ENCODE results near the gene MTERF1. TPM values are rescaled to one million over a fixed set of nuclear protein-coding genes. Genes with fewer than 3 reads are reported as not detected.
"Not testable (repeated sequence)": the region's sequence is repeated elsewhere in the genome, so short reads cannot be mapped to it uniquely, and the experiment has no call there.

MTERF1 gene
- total RNA-seq, 2 experiments from 2014 or later = 14.1 to 14.2 TPM

- CTCF ChIA-PET = no interaction called here
- Mint-ChIP-seq H3K27ac (no peak overlapping the region), H3K36me3 (peaks cover 42% of the 10 kb centered on the region), H3K4me3 (no peak overlapping the region), H3K9me3 (no peaks in the 10 kb centered on the region), H3K27me3 (no peaks in the 10 kb centered on the region), H3K4me1 (ENCODE audit: low read depth) (peaks cover 22% of the 10 kb centered on the region)
- DNase-seq = no peak
- intact Hi-C loops (cut with micrococcal nuclease) = no loop called here
- POLR2A ChIA-PET = no interaction called here
Observed at GRCh38 chr7:91875851-91876250, 4.7 kb downstream of the MTERF1 start.

- Mint-ChIP-seq H3K27ac (no peak overlapping the region), H3K4me1 (ENCODE audit: low read depth) (peaks cover 11% of the 10 kb centered on the region), H3K4me3 (no peak overlapping the region), H3K9me3 (no peaks in the 10 kb centered on the region), H3K27me3 (no peaks in the 10 kb centered on the region), H3K36me3 (peaks cover 38% of the 10 kb centered on the region)
- intact Hi-C loops (cut with micrococcal nuclease) = no loop called here
- CTCF ChIA-PET = no interaction called here
- POLR2A ChIA-PET = no interaction called here
- no peak for DNase-seq
Observed at GRCh38 chr7:91872928-91873327, 7.6 kb downstream of the MTERF1 start.

- ChIA-PET CTCF (no interaction called here), POLR2A (no interaction called here)
- Mint-ChIP-seq H3K27ac (no peak overlapping the region), H3K4me3 (no peak overlapping the region), H3K36me3 (peaks cover 30% of the 10 kb centered on the region), H3K9me3 (no peaks in the 10 kb centered on the region), H3K4me1 (ENCODE audit: low read depth) (peaks cover 6% of the 10 kb centered on the region), H3K27me3 (no peaks in the 10 kb centered on the region)
- intact Hi-C loops (cut with micrococcal nuclease) = no loop called here
- no peak for DNase-seq
Observed at GRCh38 chr7:91872069-91872468, 8.4 kb downstream of the MTERF1 start.

- no peak for DNase-seq
- no peak overlapping the region for H3K4me3 Mint-ChIP-seq
- peaks cover 2% of the 10 kb centered on the region for H3K4me1 Mint-ChIP-seq (ENCODE audit: low read depth)
- no peaks in the 10 kb centered on the region for H3K9me3 Mint-ChIP-seq
- no peaks in the 10 kb centered on the region for H3K27me3 Mint-ChIP-seq
- no peak overlapping the region for H3K27ac Mint-ChIP-seq
- H3K36me3 Mint-ChIP-seq = peaks cover 17% of the 10 kb centered on the region
- intact Hi-C loops (cut with micrococcal nuclease) = no loop called here
- CTCF ChIA-PET = interaction anchor here (0.6 to 1.4 kb wide), 4 partner anchors 10 to 1786 kb away, joined by 3 to 5 read pairs (median 4); partner anchors contain the start of gene MTERF1
- POLR2A ChIA-PET = no interaction called here
Observed at GRCh38 chr7:91869661-91870060, 10.8 kb downstream of the MTERF1 start.

- Mint-ChIP-seq H3K27me3 (no peaks in the 10 kb centered on the region), H3K9me3 (no peaks in the 10 kb centered on the region), H3K36me3 (peaks cover 5% of the 10 kb centered on the region), H3K27ac (no peak overlapping the region), H3K4me1 (ENCODE audit: low read depth) (peaks cover 2% of the 10 kb centered on the region), H3K4me3 (no peak overlapping the region)
- ChIA-PET CTCF (interaction anchor here (0.9 to 1.5 kb wide), 2 partner anchors 14 to 36 kb away, joined by 3 to 6 read pairs; partner anchors contain the start of gene MTERF1), POLR2A (interaction anchor here (1.0 kb wide), 1 partner anchor 73 kb away, joined by 4 read pairs; no protein-coding TSS in a partner anchor)
- no peak for DNase-seq
- intact Hi-C loops (cut with micrococcal nuclease) = no loop called here
Observed at GRCh38 chr7:91866599-91867148, 13.8 kb downstream of the MTERF1 start.

GRCh38 chr7:91865511-91865910 lies 15.0 kb downstream of the MTERF1 start:
- intact Hi-C loops (cut with micrococcal nuclease) = no loop called here
- H3K4me3 Mint-ChIP-seq = no peak overlapping the region
- H3K27me3 Mint-ChIP-seq = no peaks in the 10 kb centered on the region
- no peak for DNase-seq
- ChIA-PET CTCF (no interaction called here), POLR2A (no interaction called here)
- peaks cover 2% of the 10 kb centered on the region for H3K4me1 Mint-ChIP-seq (ENCODE audit: low read depth)
- peaks cover 5% of the 10 kb centered on the region for H3K36me3 Mint-ChIP-seq
- no peaks in the 10 kb centered on the region for H3K9me3 Mint-ChIP-seq
- H3K27ac Mint-ChIP-seq = no peak overlapping the region

GRCh38 chr7:91864604-91865003 lies 15.9 kb downstream of the MTERF1 start:
- H3K36me3 Mint-ChIP-seq; intact Hi-C loops (cut with micrococcal nuclease); CTCF ChIA-PET; DNase-seq; POLR2A ChIA-PET; H3K27ac Mint-ChIP-seq; H3K4me1 Mint-ChIP-seq (ENCODE audit: low read depth); H3K4me3 Mint-ChIP-seq; H3K27me3 Mint-ChIP-seq; H3K9me3 Mint-ChIP-seq: not testable (repeated sequence)

- intact Hi-C loops (cut with micrococcal nuclease) = no loop called here
Observed at GRCh38 chr7:91864070-91864469, 16.4 kb downstream of the MTERF1 start.

GRCh38 chr7:91852263-91852741 lies 28.2 kb downstream of the MTERF1 start:
- no peak overlapping the region for H3K4me3 Mint-ChIP-seq
- no peaks in the 10 kb centered on the region for H3K4me1 Mint-ChIP-seq (ENCODE audit: low read depth)
- H3K9me3 Mint-ChIP-seq = peaks cover 17% of the 10 kb centered on the region
- H3K27me3 Mint-ChIP-seq = no peaks in the 10 kb centered on the region
- no peak overlapping the region for H3K27ac Mint-ChIP-seq
- peaks cover 26% of the 10 kb centered on the region for H3K36me3 Mint-ChIP-seq
- intact Hi-C loops (cut with micrococcal nuclease) = no loop called here
- POLR2A ChIA-PET = no interaction called here
- no peak for DNase-seq
- CTCF ChIA-PET = interaction anchor here (1.6 kb wide), 1 partner anchor 23 kb away, joined by 4 read pairs; no protein-coding TSS in a partner anchor

More at GRCh38 chr7:91864070-91864469, 16.4 kb downstream of the MTERF1 start:
- DNase-seq = no peak
- Mint-ChIP-seq H3K27me3 (no peaks in the 10 kb centered on the region), H3K27ac (no peak overlapping the region), H3K4me1 (ENCODE audit: low read depth) (peaks cover 2% of the 10 kb centered on the region), H3K9me3 (no peaks in the 10 kb centered on the region), H3K36me3 (peaks cover 5% of the 10 kb centered on the region), H3K4me3 (no peak overlapping the region)
- POLR2A ChIA-PET = no interaction called here
- CTCF ChIA-PET = no interaction called here

GRCh38 chr7:91850455-91850854 lies 30.0 kb downstream of the MTERF1 start:
- Mint-ChIP-seq H3K27me3 (no peaks in the 10 kb centered on the region), H3K4me3 (no peak overlapping the region), H3K36me3 (peaks cover 23% of the 10 kb centered on the region), H3K9me3 (peaks cover 20% of the 10 kb centered on the region), H3K4me1 (ENCODE audit: low read depth) (no peaks in the 10 kb centered on the region), H3K27ac (no peak overlapping the region)
- CTCF ChIA-PET = no interaction called here
- POLR2A ChIA-PET = no interaction called here
- DNase-seq = no peak
- intact Hi-C loops (cut with micrococcal nuclease) = no loop called here

- DNase-seq = no peak
- POLR2A ChIA-PET = no interaction called here
- CTCF ChIA-PET = no interaction called here
Observed at GRCh38 chr7:91847876-91848588, 32.5 kb downstream of the MTERF1 start.

GRCh38 chr7:91847231-91847630 lies 33.3 kb downstream of the MTERF1 start:
- H3K4me3 Mint-ChIP-seq = no peak overlapping the region
- no peak for DNase-seq
- CTCF ChIA-PET = no interaction called here
- no peak overlapping the region for H3K27ac Mint-ChIP-seq
- H3K36me3 Mint-ChIP-seq = peaks cover 4% of the 10 kb centered on the region
- peaks cover 3% of the 10 kb centered on the region for H3K9me3 Mint-ChIP-seq
- no peaks in the 10 kb centered on the region for H3K4me1 Mint-ChIP-seq (ENCODE audit: low read depth)
- H3K27me3 Mint-ChIP-seq = no peaks in the 10 kb centered on the region
- POLR2A ChIA-PET = no interaction called here
- intact Hi-C loops (cut with micrococcal nuclease) = no loop called here

More at GRCh38 chr7:91847876-91848588, 32.5 kb downstream of the MTERF1 start:
- Mint-ChIP-seq H3K27ac (no peak overlapping the region), H3K4me1 (ENCODE audit: low read depth) (no peaks in the 10 kb centered on the region), H3K27me3 (no peaks in the 10 kb centered on the region), H3K4me3 (no peak overlapping the region), H3K36me3 (peaks cover 11% of the 10 kb centered on the region), H3K9me3 (peaks cover 9% of the 10 kb centered on the region)
- intact Hi-C loops (cut with micrococcal nuclease) = no loop called here

- no peaks in the 10 kb centered on the region for H3K27me3 Mint-ChIP-seq
- H3K4me1 Mint-ChIP-seq (ENCODE audit: low read depth) = no peaks in the 10 kb centered on the region
- H3K9me3 Mint-ChIP-seq = peaks cover 4% of the 10 kb centered on the region
- ChIA-PET CTCF (no interaction called here), POLR2A (no interaction called here)
- no peak overlapping the region for H3K27ac Mint-ChIP-seq
- H3K4me3 Mint-ChIP-seq = no peak overlapping the region
- intact Hi-C loops (cut with micrococcal nuclease) = no loop called here
- no peak for DNase-seq
- H3K36me3 Mint-ChIP-seq = peaks cover 4% of the 10 kb centered on the region
Observed at GRCh38 chr7:91846436-91846835, 34.1 kb downstream of the MTERF1 start.

All from activated CD4-positive, alpha-beta memory T cell treated with anti-CD3 and anti-CD28 coated beads for 36 hours (primary cell).